HG03135 (cell line): ENCODE data around the gene SYTL3.
"Not testable (repeated sequence)": the region's sequence is repeated elsewhere in the genome, so short reads cannot be mapped to it uniquely, and the experiment has no call there.

Experiments
- ATAC-seq: cut with Tn5 transposase; IDR thresholded peaks from one replicate; pipeline ENCODE4 v1.9.1; 2021; ENCODE audit warnings: mild to moderate bottlenecking, moderate library complexity; ENCODE audit not compliant: unreplicated experiment

The SYTL3 gene

DNA sequence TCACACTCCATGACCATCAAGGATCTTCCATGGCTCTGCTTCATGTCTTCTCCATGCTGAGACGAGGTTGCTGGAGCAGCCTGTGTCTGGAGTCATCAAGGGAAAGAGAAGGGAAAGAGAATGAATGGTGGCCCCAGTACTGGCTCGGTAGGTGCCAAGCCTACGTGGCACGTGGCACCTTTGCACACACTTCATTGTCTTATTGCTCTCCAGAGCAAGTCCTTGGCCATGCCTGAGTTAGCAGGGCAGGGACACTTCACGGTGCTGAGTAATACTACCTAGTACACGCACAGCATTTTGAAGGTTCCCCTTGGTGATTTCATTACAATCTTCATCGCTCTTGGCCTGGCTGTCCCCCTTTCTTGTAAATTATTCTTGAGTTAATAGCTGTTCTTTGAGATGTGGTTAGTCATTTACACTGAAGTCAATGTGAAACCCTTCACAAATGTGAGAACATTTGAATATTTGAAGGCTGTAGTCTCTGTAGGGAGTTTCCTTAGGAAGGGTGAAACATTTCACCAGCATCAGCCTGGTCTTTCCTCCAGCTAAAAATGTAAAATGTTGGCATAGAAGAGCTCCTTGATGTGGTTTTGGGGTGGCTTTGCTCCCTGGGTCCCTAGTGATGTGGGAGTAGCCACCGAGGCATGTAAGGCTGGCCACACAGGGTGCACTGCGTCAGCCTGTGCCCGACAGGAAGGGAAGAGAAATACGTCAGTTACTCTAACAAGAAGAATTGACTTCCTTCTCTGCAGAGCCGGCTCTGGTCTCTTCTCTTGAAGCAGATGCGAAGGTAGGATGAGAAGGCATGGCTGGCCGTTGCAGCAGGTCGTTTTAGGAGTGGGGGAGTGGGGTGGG lies at the start of gene SYTL3:
TSS of gene SYTL3 (plus strand) at position 766 of the 855 bp plus-strand sequence. CDS start 13,215 bp downstream, outside the sequence.
- ATAC-seq, result peak; percentile 58

DNA sequence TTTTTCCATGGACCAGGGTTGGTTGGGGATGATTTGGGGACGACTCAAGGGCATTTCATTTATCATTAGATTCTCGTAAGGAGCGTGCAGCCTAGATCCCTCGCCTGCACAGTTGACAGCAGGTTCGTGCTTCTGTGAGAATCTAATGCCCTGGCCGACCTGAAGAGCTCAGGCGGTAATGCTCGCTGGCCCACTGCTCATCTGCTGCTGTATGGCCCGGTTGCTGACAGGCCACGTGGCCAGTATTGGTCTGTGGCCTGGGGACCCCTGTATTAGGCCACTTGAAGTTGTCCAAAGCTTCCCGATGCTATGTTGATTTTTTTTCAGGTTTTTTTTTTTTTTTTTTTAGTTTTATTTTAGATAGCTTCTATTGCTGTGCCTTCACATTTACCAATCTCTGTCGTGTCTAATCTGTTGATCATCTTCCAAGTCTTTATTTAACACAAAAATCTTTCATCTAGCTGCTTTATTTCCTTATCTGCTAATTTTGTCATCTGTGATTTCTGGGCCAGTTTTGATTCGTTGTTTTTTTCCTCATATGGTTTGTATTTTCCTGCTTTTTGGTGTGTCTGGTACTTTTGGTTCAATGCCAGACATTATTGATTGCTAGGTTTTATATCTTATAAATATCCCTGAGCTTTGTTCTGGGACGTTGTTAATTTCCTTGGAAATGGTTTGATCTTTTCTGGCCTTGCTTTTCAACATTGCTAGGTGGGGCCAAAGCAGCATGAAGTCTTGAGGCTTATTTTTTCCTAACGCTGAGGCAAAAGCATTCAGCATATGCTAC lies 46.4 kb upstream of the SYTL3 start:
- ATAC-seq, result no peak

GRCh38 chr6:158604048-158604406 lies 45.8 kb upstream of the SYTL3 start:
- ATAC-seq, result no peak

- ATAC-seq, result no peak
These were observed 44.5 kb upstream of the SYTL3 start for GRCh38 chr6:158605266-158605878.

- ATAC-seq, result not testable (repeated sequence)
These were observed 43.8 kb upstream of the SYTL3 start for GRCh38 chr6:158606011-158606410.

- no peak for ATAC-seq
These were observed 42.9 kb upstream of the SYTL3 start for GRCh38 chr6:158606935-158607334.

- ATAC-seq, result no peak
These were observed 42.3 kb upstream of the SYTL3 start for GRCh38 chr6:158607411-158608170.

- ATAC-seq, result no peak
These were observed 41.6 kb upstream of the SYTL3 start for GRCh38 chr6:158608221-158608620.

- no peak for ATAC-seq
These were observed 40.2 kb upstream of the SYTL3 start for GRCh38 chr6:158609455-158610155.

GRCh38 chr6:158610319-158610968 lies 39.4 kb upstream of the SYTL3 start:
- ATAC-seq, result no peak

DNA sequence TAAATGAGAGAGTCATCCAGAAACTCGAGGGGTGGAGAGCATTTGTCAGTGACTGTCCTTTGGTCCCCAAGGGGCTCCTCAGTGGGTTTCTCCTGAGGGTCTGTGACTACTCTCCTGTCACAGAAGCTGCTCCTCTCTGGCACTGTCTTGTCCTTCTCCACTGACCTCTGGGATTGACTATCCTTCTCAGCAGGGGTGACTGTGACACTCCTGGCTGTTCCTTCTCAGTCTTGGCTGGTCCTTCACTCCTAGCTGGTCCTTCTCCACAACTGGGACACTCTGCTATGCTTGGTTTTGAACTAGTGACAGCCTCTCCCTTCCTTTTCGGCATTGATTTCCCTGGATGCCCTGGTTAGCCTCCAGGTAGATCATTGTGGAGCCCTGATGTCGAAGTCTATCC lies 38.8 kb upstream of the SYTL3 start:
- no peak for ATAC-seq

GRCh38 chr6:158611541-158612370 lies 38.1 kb upstream of the SYTL3 start:
- no peak for ATAC-seq

GRCh38 chr6:158614606-158615005 lies 35.2 kb upstream of the SYTL3 start:
- not testable (repeated sequence) for ATAC-seq

DNA sequence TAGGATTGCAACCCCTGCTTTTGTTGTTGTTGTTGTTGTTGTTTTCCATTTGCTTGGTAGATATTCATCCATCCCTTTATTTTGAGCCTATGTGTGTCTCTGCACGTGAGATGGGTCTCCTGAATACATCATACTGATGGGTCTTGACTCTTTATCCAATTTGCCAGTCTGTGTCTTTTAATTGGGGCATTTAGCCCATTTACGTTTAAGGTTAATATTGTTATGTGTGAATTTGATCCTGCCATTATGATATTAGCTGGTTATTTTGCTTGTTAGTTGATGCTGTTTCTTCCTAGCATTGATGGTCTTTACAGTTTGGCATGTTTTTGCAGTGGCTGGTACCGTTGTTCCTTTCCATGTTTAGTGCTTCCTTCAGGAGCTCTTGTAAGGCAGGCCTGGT lies 31.6 kb upstream of the SYTL3 start:
- ATAC-seq, result not testable (repeated sequence)

DNA sequence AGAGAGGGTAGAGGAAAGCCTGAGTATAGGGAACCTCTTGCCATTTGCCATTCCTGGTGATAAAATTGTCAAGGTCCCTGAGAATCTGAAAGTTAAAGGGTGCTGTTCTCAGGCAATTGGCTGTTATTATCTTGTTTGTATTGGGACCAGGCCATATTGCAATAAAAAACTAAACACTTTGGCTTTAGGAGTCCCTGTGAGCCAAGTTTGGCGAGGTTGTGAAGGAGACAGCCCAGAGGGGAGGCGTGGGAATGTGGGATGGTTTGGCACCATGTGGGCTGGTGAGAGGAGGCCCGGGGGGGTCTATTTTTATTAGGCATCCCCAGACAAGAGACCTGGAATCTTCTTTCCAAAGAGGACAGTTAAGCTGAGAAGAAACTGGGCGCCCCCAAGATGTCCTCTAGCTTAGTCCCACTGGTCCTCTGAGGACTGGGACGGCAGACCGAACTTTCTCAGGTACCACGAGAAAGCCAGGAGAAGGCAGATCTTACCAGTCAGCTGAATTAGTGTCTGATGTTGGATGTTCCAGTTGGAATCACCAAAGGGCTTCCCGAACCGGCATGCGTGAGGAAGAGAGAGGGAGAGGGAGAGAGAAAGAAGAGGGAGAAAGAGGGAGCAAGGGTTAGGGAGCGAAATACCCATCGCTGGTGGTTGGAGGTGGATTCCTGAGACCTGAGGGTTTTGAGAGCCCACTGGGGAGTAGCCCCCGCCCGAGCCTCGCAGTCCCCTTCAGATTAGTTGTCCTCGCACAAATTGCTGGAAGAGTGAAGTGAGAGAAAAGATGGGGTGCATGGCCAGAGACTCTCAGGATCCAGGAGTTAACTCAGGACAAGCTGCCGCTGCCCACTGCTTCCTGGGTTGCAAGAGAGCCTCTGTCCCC lies 29.7 kb upstream of the SYTL3 start:
- no peak for ATAC-seq

- no peak for ATAC-seq
These were observed 28.7 kb upstream of the SYTL3 start for GRCh38 chr6:158620963-158621693.
